GM19043 (cell line): ENCODE data around the gene TNFAIP6.
"Not testable (repeated sequence)": the region's sequence is repeated elsewhere in the genome, so short reads cannot be mapped to it uniquely, and the experiment has no call there.

Experiments
- ATAC-seq: cut with Tn5 transposase; IDR thresholded peaks from one replicate; pipeline ENCODE4 v1.9.1; 2021; ENCODE audit warnings: low read depth; ENCODE audit not compliant: unreplicated experiment

TNFAIP6 gene

DNA sequence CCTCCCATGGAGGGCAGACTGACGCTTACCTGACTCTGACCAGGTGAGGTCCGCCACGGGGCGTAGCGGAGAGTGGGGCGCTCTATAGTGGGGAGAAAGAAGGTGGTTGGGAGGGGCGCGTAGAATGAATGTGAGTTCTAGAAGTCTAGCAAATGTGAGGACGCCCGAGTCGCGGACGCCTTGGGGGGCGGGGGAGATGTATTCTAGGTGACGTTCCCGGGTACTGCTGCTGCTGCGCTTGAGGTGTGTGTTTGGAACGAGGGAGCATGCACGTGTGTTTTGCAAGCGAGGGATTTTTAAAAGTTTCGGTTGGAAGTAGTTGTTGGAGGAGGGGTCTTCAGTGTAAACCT lies 53.1 kb downstream of the TNFAIP6 start:
- peak; percentile 27 for ATAC-seq

DNA sequence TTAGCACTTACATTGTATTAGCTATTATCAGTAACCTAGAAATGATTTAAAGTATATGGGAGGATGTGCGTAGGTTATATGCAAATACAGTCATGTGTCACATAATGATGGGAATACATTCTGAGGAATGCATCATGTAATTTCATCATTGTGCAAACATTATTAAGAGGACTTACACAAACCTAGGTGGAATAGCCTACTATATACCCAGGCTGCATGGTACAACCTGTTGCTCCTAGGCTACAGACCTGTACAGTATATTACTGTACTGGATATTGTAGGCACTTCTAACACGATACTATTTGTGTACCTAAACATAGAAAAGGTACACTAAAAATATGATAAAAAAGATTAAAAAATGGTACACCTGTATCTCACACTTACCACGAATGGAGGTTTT lies 60.3 kb downstream of the TNFAIP6 start:
- no peak for ATAC-seq

DNA sequence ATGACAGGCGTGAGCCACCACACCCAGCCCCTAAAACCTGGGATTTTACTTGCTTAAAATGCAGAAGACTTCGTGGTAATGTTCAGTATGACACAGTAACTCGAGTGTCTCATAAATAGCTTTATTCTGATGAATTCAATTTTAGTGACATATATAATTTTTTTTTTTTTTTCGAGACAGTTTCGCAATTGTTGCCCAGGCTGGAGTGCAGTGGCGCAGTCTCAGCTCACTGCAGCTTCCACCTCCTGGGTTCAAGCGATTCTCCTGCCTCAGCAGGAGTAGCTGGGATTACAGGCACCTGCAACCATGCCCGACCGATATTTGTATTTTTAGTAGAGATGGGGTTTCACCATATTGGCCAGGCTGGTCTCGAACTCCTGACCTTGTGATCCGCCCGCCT lies 64.3 kb downstream of the TNFAIP6 start:
- ATAC-seq = not testable (repeated sequence)

DNA sequence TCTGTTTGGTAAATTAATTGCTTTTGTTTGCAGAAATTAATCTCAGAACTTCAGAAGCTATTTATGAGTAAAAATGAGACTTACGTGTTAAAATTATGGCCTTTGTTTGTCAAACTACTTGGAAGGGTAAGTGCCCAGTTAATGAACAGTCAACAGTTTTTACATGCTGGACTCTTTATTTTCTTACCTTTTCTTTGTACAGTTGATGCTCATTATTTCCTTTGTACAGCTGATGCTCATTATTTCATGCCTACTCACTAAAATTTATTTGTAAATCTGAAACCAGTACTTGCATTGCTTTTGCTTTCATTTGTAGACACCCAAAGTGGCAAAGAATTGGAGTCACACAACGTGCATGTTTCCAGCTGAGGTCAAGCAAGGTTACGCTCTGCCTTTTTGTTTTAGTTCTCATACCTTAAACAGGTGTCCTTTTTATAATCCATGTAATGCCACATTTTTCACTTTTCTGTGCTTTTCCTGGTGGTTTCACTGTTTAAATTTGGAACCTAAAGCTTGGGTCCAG lies 65.6 kb downstream of the TNFAIP6 start:
- peak; percentile 81 for ATAC-seq

- no peak for ATAC-seq
Measured at GRCh38 chr2:151423760-151424159, 66.4 kb downstream of the TNFAIP6 start.
